Measurements from ENCODE around the gene HTR3A.

HTR3A gene

GRCh38 chr11:114025329-114025907 is 50.5 kb downstream of the HTR3A start:
- no peak for TF ChIP-seq CTCF (IDR thresholded peaks at IDR 0.05; ENCODE audit: low read depth, low read length)
- peak in 1 of 2 donors; percentile 35 for DNase-seq (ENCODE audit: low read depth in 2 of 2)
- H3K4me3 ChIP-seq (replicated peaks in 1 of 2; ENCODE audit: low read depth in 2 of 2, low read length in 2 of 2) = no peak overlapping the region

- H3K4me3 ChIP-seq (replicated peaks in 1 of 2; ENCODE audit: low read depth in 2 of 2, low read length in 2 of 2) = no peak overlapping the region
- peak; percentile 41 for TF ChIP-seq CTCF (IDR thresholded peaks at IDR 0.05; ENCODE audit: low read depth, low read length)
- peak; percentile 40 to 43 for DNase-seq (ENCODE audit: low read depth in 2 of 2)
Measured at GRCh38 chr11:114026355-114026754, 51.4 kb downstream of the HTR3A start.

GRCh38 chr11:114027391-114027790 is 52.5 kb downstream of the HTR3A start:
- no peak for DNase-seq (ENCODE audit: low read depth in 2 of 2)
- TF ChIP-seq CTCF (IDR thresholded peaks at IDR 0.05; ENCODE audit: low read depth, low read length) = no peak
- H3K4me3 ChIP-seq (replicated peaks in 1 of 2; ENCODE audit: low read depth in 2 of 2, low read length in 2 of 2) = no peak overlapping the region

GRCh38 chr11:114027926-114028325 is 53.0 kb downstream of the HTR3A start:
- DNase-seq (ENCODE audit: low read depth in 2 of 2) = peak; percentile 37 to 38
- no peak overlapping the region for H3K4me3 ChIP-seq (replicated peaks in 1 of 2; ENCODE audit: low read depth in 2 of 2, low read length in 2 of 2)
- peak; percentile 22 for TF ChIP-seq CTCF (IDR thresholded peaks at IDR 0.05; ENCODE audit: low read depth, low read length)

- no peak overlapping the region for H3K4me3 ChIP-seq (replicated peaks in 1 of 2; ENCODE audit: low read depth in 2 of 2, low read length in 2 of 2)
- TF ChIP-seq CTCF (IDR thresholded peaks at IDR 0.05; ENCODE audit: low read depth, low read length) = no peak
- DNase-seq (ENCODE audit: low read depth in 2 of 2) = no peak
Measured at GRCh38 chr11:114031246-114031966, 56.5 kb downstream of the HTR3A start.

GRCh38 chr11:114031967-114032320 is 57.0 kb downstream of the HTR3A start:
- no peak overlapping the region for H3K4me3 ChIP-seq (replicated peaks in 1 of 2; ENCODE audit: low read depth in 2 of 2, low read length in 2 of 2)
- TF ChIP-seq CTCF (IDR thresholded peaks at IDR 0.05; ENCODE audit: low read depth, low read length) = no peak
- no peak for DNase-seq (ENCODE audit: low read depth in 2 of 2)

Data from cardiac fibroblast (primary cell).